H1 (cell line): ENCODE results near the gene PTPRD. TPM values are rescaled to one million over a fixed set of nuclear protein-coding genes. Genes with fewer than 3 reads are reported as not detected.

Source experiments
- HDAC2 ChIP-seq, 2 experiments: fragments of 300-600 bp in 1 of 2; sonication (generic) in 1 of 2; IDR thresholded peaks; 2 replicates each; pipeline ENCODE4 v1.6.1; 2011 to 2012; ENCODE audit warnings: low read depth in 2 of 2, low read length in 2 of 2, mild to moderate bottlenecking in 2 of 2, moderate library complexity in 2 of 2, borderline replicate concordance in 1 of 2, inconsistent platforms in 1 of 2
- NRF1 ChIP-seq: IDR thresholded peaks from 2 replicates; pipeline ENCODE4 v1.6.1; 2011; ENCODE audit warnings: mild to moderate bottlenecking, low read depth, low read length, improper control_type of control experiment
- RNF2 ChIP-seq: fragments of 200-900, 300-1000 bp; sonication (generic); IDR thresholded peaks from 2 replicates; pipeline ENCODE4 v1.7.1; 2016; ENCODE audit warnings: borderline replicate concordance, low read depth, mild to moderate bottlenecking, antibody characterized with exemption, low read length; ENCODE audit not compliant: poor library complexity, severe bottlenecking; ENCODE audit errors: missing control alignments
- polyA plus RNA-seq, 7 experiments: library from polyadenylated mRNA; depleted of rRNA in 3 of 7; stranded (reverse) in 5 of 7; unstranded in 2 of 7; fragments of >200 nt in 5 of 7; fragments of 200-250 nt in 2 of 7; gene quantifications; 1 replicate in 5 of 7; 2 replicates in 1 of 7; 4 replicates in 1 of 7; pipeline versions ENCODE4 v1.2.1 to v1.2.3, GENCODE V29; 2011 to 2013; ENCODE audit warnings: missing spikeins in 2 of 7, mixed read lengths in 2 of 7
- total RNA-seq: library from RNA; stranded (reverse); fragmentation: NEBNext Ultra II Directional; extraction: Animal tissue kit (Norgen Biotek cat#: 25700); gene quantifications from 2 replicates; pipeline ENCODE4 v1.2.1, GENCODE V29; 2021

PTPRD gene
- total and polyA plus RNA-seq, 2 of the 8 experiments (the other 6 are each of a cell fraction or from before 2014, with no cell fraction given), result 17.2 to 77.0 TPM

- no peak for TF ChIP-seq HDAC2 (IDR thresholded peaks at IDR 0.05; ENCODE audit: borderline replicate concordance in 1 of 2, low read depth in 2 of 2, low read length in 2 of 2)
- no peak for TF ChIP-seq RNF2
- no peak for TF ChIP-seq NRF1
- TF ChIP-seq, all 59 proteins: peak for 0
These were observed 1513.2 kb downstream of the PTPRD start (continued) for GRCh38 chr9:9099646-9100045.
